GM12872 (cell line): ENCODE results near the gene NEK6.

Source experiments
- TF ChIP-seq, protein P1 (sequence below): IDR thresholded peaks from 3 replicates; pipeline ENCODE4 v1.5.1; 2011; ENCODE audit warnings: low read depth, mild to moderate bottlenecking, low read length, moderate library complexity; ENCODE audit not compliant: insufficient read depth

The NEK6 gene

DNA sequence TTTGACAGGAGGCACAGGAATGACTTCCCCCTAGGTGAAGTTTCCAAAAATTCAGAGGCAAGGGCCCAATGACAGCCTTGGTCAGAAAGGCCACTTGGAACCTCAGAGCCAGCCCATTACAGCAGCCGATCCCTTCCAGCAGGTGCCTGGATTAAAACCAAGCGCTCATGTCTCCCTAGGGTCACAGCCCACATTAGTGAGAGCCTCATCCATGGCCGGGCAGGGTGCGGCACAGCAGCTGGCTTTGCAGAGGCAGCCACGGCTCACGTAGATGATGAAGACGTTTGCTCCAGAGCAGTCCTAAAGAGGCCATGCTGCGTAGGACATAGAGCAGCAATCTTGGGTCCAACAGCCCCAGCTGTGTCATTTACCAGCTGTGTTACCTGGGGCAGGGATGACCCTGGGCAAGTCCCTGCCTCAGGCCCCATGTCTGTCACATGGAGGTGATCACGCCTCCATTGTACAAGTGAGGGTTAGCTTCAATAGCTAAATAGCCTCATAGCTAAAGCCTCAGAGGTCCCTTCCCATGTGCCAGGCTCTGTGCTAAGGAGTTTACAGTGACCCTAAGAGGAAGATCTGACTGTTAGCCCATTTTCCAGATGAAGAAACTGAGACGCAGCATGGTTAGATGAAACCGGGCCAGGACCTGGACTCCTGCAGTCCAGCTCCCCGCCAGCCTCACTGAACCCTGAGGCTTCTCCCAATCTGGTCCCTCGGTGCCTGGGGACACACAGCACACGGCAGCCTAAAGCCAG lies 39.2 kb downstream of the NEK6 start:
- TF ChIP-seq, protein P1, sequence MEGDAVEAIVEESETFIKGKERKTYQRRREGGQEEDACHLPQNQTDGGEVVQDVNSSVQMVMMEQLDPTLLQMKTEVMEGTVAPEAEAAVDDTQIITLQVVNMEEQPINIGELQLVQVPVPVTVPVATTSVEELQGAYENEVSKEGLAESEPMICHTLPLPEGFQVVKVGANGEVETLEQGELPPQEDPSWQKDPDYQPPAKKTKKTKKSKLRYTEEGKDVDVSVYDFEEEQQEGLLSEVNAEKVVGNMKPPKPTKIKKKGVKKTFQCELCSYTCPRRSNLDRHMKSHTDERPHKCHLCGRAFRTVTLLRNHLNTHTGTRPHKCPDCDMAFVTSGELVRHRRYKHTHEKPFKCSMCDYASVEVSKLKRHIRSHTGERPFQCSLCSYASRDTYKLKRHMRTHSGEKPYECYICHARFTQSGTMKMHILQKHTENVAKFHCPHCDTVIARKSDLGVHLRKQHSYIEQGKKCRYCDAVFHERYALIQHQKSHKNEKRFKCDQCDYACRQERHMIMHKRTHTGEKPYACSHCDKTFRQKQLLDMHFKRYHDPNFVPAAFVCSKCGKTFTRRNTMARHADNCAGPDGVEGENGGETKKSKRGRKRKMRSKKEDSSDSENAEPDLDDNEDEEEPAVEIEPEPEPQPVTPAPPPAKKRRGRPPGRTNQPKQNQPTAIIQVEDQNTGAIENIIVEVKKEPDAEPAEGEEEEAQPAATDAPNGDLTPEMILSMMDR, result no peak

DNA sequence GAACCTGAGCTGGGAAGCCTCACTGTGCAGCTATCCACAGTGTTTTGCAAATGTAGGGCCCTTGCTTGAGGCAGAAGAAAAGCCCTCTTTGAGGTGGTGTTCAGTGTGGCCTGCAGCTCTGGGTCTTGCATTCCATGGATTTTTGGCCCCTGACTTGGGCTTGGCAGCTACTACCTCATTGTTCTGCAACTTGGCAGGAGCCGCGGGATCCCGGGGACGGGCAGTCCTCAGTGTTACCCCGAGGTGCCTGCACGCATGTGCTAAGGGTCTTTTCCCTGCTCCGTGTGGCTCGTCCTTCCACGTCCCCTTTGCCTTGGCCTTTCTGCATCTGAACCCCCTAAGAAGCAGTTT lies 39.8 kb downstream of the NEK6 start:
- TF ChIP-seq, protein P1, result no peak

DNA sequence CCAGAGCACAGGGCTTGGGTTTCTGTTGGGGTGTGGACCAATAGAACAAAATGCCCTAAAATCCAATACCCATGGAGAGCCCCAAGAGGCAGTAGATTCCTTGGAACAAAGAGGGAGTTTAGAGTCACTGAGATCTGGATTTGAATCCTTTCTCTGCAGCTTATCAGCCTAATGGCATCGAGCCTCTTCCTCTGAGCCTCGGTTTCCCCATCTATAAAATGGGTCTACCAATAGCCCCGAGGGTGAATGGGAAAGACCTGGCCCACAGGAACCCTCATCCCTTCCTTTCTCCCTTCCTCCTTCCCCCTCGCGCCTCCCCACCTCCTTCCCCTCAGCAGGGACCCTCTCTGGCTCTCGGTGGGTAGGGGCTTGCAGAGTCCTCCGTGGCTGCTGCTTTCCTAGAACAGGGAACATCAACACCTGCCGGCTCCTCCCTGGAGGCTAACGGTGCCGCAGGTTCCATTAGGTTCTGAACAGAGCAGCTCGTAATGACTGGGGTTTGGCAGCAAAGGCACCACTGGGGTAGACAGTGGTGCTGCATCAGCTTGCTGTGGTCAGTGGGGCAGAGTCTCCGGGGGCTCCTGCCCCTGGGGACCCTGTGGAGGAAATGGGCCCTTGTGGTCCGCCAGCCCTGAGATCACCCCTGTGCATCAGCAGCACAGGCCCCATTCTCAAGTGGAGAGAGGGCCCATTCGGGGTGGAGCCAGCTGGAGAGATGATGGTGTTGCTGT lies 40.3 kb downstream of the NEK6 start:
- TF ChIP-seq, protein P1, result no peak

DNA sequence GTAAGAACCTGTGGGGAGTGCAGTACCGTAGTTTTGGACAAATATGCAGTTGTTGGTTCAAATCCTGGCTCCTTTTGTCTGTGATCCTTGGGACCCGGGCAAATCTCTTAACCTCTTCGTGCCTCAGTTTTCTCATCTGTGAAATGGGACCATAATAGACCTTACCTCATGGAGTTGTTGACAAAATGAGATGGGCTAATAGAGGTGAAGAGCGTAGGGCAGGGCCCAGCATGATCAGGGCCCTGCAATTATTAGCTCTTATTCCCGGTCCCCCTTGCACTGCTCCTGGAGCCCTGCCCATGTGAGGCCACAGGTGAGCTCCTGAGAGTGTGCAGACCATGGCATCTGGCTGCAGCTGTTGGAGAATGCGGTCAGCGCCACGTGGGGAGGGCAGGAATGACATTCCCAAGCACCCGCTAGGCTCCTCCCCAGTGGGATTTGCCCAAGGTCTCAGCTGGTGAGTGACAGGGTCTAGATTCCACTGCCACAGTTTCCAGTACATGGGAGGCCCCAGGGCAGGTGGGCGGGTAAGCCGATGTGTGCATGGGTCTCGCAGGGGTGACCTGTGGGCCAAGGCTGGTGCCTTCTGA lies 41.0 kb downstream of the NEK6 start:
- TF ChIP-seq, protein P1, result no peak

DNA sequence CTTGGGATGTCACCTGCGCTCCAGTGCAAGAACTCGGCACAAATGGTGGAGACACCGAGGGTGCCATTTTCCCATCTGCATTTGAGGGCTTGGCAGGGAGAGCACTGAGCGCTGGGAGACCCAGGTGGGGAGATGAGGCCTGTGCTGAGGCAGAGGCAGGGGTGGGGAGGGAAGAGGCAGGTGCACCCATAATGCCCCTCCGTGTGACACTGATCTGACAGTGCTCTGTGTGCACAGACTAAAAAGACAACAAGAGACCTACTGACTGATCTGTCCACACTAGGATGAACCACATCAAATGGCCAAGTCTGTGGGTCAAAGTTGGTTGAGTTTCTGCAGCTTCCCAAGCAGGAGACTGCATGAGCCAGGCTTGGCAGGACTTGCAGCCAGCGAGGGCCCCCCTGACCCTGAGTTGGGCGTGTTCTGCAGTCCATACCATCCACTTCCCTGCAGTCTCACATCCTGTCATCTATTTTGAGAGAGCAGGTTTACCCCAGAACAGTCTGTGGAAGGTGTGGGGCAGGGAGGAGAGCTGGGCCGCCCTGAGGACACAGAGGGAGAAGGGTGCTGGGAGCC lies 41.9 kb downstream of the NEK6 start:
- TF ChIP-seq, protein P1, result no peak

DNA sequence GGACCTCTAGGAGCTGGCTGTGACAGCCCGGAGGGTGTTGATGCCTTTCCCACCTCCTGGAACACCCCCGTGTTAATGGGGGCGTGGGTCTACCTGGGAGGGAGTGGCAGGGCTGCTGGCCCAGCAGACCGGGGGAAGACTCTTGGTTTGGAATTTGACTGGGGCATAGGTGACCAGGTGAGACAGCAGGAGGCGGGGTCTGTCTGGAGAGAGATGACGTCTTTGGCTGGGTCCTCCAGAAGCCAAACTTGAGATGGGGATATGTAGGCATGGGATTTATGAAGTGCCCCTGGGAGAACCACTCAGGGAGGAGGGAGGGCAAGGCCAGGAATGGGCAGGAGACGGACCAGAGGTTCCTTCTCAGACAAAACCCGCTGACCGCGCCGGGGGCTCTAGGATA lies 42.6 kb downstream of the NEK6 start:
- TF ChIP-seq, protein P1, result no peak

DNA sequence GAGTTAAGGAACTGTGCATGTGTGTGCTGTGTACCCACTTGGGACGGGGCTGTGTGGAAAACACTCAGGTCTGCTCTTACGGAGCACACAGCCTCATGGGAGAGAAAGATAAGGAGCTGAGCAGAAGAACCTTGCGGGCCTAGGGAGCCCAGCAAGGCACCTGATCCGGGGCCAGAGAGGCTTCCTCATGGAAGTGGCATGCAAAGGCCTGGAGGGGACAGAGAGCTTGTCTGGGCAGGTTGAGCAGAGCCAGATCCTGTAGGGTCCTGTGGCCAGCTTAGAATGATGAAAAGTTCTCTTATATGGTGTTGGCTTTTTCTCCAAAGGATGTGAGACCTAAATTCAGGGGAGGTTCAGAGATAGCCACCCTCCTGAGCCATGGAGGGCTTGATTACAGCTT lies 45.2 kb downstream of the NEK6 start:
- TF ChIP-seq, protein P1, result no peak
